CD4-positive, alpha-beta T cell (primary cell): ENCODE data around the gene ENPP7. TPM values are rescaled to one million over a fixed set of nuclear protein-coding genes. Genes with fewer than 3 reads are reported as not detected.

Experiments
- ATAC-seq: fragments of 200-7000 bp; cut with Tn5 transposase; one replicate; pipeline ENCODE4 v1.10.0; 2022; ENCODE audit warnings: mild to moderate bottlenecking; ENCODE audit not compliant: poor library complexity
- CTCF ChIA-PET: fragments of 350-600 bp; sonication (Branson Sonifier 250); formaldehyde crosslinking; loops from one replicate; lab custom pipeline; 2021; ENCODE audit warnings: antibody characterized with exemption, inconsistent platforms; lab: Charles Lee
- POLR2A ChIA-PET: fragments of 350-600 bp; sonication (Branson Sonifier 250); formaldehyde crosslinking; loops from one replicate; lab custom pipeline; 2021; ENCODE audit warnings: antibody characterized with exemption, inconsistent platforms; lab: Charles Lee
- DNase-seq, 14 experiments: peaks; one replicate each; pipeline ENCODE4 v3.0.0-alpha.2; 2013 to 2020; ENCODE audit warnings: mixed read lengths in 2 of 14
- H3K27ac ChIP-seq, 2 donors: one replicate each; pipeline versions ENCODE4 v1.5.1 to v1.7.0; 2013; ENCODE audit warnings: low read length in 2 of 2, low read depth in 1 of 2, mild to moderate bottlenecking in 1 of 2
- H3K27me3 ChIP-seq, 2 experiments: 1 replicate in 1 of 2; 2 replicates in 1 of 2; pipeline versions ENCODE4 v1.6.1 to v1.7.0; 2013; ENCODE audit warnings: low read length in 2 of 2, control low read depth in 1 of 2, mild to moderate bottlenecking in 1 of 2, moderate library complexity in 1 of 2; ENCODE audit not compliant: insufficient read depth in 2 of 2, control insufficient read depth in 1 of 2
- H3K36me3 ChIP-seq: one replicate; pipeline ENCODE4 v1.6.1; 2013; ENCODE audit warnings: low read length, control low read depth; ENCODE audit not compliant: insufficient read depth
- H3K4me1 ChIP-seq: one replicate; pipeline ENCODE4 v1.6.1; 2013; ENCODE audit warnings: low read length, control low read depth; ENCODE audit not compliant: insufficient read depth
- H3K4me3 ChIP-seq: one replicate; pipeline ENCODE4 v1.5.1; 2013; ENCODE audit warnings: mild to moderate bottlenecking, low read length, moderate library complexity
- H3K9me3 ChIP-seq, 2 experiments: 1 replicate in 1 of 2; 2 replicates in 1 of 2; pipeline versions ENCODE4 v1.6.1 to v1.7.0; 2013; ENCODE audit warnings: low read length in 2 of 2, mild to moderate bottlenecking in 2 of 2, control low read depth in 1 of 2, moderate library complexity in 1 of 2; ENCODE audit not compliant: control insufficient read depth in 1 of 2, insufficient read depth in 1 of 2
- H3K27ac Mint-ChIP-seq: one replicate; pipeline ENCODE4 v1.8.0; 2020; ENCODE audit warnings: mixed read lengths
- H3K27me3 Mint-ChIP-seq: one replicate; pipeline ENCODE4 v1.8.0; 2021; ENCODE audit warnings: mixed read lengths
- H3K36me3 Mint-ChIP-seq: one replicate; pipeline ENCODE4 v1.8.0; 2021; ENCODE audit warnings: low read depth, mixed read lengths
- H3K4me1 Mint-ChIP-seq: one replicate; pipeline ENCODE4 v1.8.0; 2021; ENCODE audit warnings: low read depth, mixed read lengths
- H3K4me3 Mint-ChIP-seq: one replicate; pipeline ENCODE4 v1.8.0; 2020; ENCODE audit warnings: mild to moderate bottlenecking, mixed read lengths
- H3K9me3 Mint-ChIP-seq: one replicate; pipeline ENCODE4 v1.8.0; 2020; ENCODE audit warnings: mixed read lengths
- CTCF ChIP-seq: fragments of 200-600 bp; IDR thresholded peaks from one replicate; pipeline ENCODE4 v1.8.0; 2022; ENCODE audit warnings: antibody characterized with exemption, mild to moderate bottlenecking
- intact Hi-C, 2 experiments: fragments of 100-400 bp; cut with DNase I in 1 of 2; cut with micrococcal nuclease in 1 of 2; formaldehyde crosslinking; loops; one replicate each; pipeline versions ENCODE4 v1.15.1 to v1.9.0; 2023 to 2025; cut with DNase I, micrococcal nuclease
- total RNA-seq, 174 experiments: library from RNA in 2 of 174; stranded (reverse) in 2 of 174; gene quantifications; one replicate each; pipeline ENCODE4 v1.2.3 and lab custom pipeline; 2021 to 2026

The ENPP7 gene
- total RNA-seq, 2 experiments from 2014 or later = not detected

- Histone ChIP-seq H3K27ac (no peak overlapping the region), H3K36me3 (no peaks in the 10 kb centered on the region), H3K9me3 (no peaks in the 10 kb centered on the region), H3K27me3 (peaks cover 5 to 6% of the 10 kb centered on the region in 2 experiments), H3K4me1 (no peaks in the 10 kb centered on the region), H3K4me3 (no peak overlapping the region)
- DNase-seq (no peak), ATAC-seq (no peak)
- H3K9me3 Mint-ChIP-seq = no peaks in the 10 kb centered on the region
- intact Hi-C loops = no loop called here
- H3K4me1 Mint-ChIP-seq = no peaks in the 10 kb centered on the region
- H3K27me3 Mint-ChIP-seq = peaks cover 30% of the 10 kb centered on the region
- H3K27ac Mint-ChIP-seq = no peak overlapping the region
- no peaks in the 10 kb centered on the region for H3K36me3 Mint-ChIP-seq
- TF ChIP-seq CTCF = no peak
- ChIA-PET CTCF (no interaction called here), POLR2A (no interaction called here)
- no peak overlapping the region for H3K4me3 Mint-ChIP-seq
Measured at GRCh38 chr17:79758271-79758670, 27.5 kb downstream of the ENPP7 start.

DNA sequence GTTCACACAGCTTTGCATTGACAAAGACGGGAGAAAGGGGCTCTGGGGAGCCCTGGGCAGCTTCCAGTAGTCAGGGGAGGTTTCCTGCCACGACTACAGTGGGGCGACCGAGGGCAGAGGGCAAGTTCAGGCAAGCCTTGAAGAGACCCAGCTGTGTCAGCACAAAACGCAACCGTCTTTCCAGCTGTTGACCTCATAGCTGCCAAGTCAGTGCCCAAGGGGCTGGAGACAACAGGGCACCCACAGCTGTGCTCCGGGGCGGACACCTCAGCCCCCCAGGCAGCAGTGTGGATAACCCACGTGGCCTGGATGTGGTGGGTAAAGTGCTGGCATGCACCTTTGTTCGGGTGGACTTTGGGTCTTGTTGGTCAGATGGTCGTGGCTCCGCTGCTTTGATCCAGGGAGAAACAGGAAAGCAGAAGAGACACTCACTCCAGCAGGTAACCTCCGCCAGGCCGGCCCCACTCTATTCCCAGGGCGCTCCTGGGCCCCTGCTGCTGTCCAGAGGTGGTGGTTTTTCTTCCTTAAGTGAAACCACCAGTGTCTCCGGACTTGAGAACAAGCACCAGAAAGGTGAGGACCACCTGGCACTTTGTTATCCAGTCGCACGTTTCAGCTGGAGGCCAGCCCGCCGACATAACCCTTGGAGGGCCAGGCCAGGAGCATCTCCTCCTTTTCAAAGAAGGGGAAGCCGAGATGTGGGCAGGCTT is 29.6 kb downstream of the ENPP7 start:
- no peaks in the 10 kb centered on the region for H3K4me1 ChIP-seq
- DNase-seq (no peak), ATAC-seq (no peak)
- intact Hi-C loops = no loop called here
- H3K36me3 ChIP-seq = no peaks in the 10 kb centered on the region
- peaks cover 3 to 4% of the 10 kb centered on the region in 2 experiments for H3K27me3 ChIP-seq
- H3K9me3 Mint-ChIP-seq = no peaks in the 10 kb centered on the region
- ChIA-PET POLR2A (no interaction called here), CTCF (no interaction called here)
- no peak overlapping the region for H3K27ac Mint-ChIP-seq
- no peaks in the 10 kb centered on the region for H3K9me3 ChIP-seq
- H3K36me3 Mint-ChIP-seq = no peaks in the 10 kb centered on the region
- no peaks in the 10 kb centered on the region for H3K4me1 Mint-ChIP-seq
- H3K4me3 ChIP-seq = no peak overlapping the region
- H3K27me3 Mint-ChIP-seq = peaks cover 22% of the 10 kb centered on the region
- no peak overlapping the region for H3K27ac ChIP-seq
- no peak for TF ChIP-seq CTCF
- no peak overlapping the region for H3K4me3 Mint-ChIP-seq

DNA sequence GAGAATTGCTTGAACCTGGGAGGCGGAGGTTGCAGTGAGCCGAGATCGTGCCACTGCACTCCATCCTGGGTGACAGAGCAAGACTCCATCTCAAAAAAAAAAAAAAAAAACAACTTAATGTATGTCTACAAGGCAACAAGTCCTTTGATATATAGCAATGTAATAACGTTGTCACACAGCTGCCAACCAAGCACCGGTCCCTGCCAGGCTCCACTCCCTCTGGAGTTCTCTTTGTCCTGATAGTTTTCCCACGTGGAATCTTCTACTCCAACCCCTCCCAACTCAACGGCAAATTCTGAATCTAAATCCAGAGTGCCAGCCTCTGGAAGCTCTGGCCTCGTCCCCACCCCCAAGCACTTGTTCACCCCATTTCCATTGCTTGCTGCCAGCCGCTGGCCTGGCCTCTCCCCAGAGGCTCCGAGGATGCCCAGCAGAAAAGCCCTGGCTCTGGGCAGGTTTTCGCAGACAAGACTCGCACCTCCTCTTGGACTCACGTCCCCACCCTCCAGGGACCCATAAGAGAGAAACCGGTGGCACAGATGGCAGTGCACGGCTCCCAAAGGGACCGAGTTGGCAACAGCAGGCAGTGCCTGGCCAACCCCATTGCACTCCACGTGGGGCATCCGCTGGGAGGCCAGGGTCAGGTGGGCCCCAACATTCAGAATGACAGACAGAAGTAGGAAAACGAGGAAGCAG is 31.3 kb downstream of the ENPP7 start:
- no peaks in the 10 kb centered on the region for H3K36me3 Mint-ChIP-seq
- H3K4me1 Mint-ChIP-seq = no peaks in the 10 kb centered on the region
- Histone ChIP-seq H3K36me3 (no peaks in the 10 kb centered on the region), H3K9me3 (no peaks in the 10 kb centered on the region), H3K27me3 (peaks cover 0 to 4% of the 10 kb centered on the region in 2 experiments), H3K4me1 (no peaks in the 10 kb centered on the region), H3K27ac (no peak overlapping the region), H3K4me3 (no peak overlapping the region)
- intact Hi-C loops = no loop called here
- peaks cover 17% of the 10 kb centered on the region for H3K27me3 Mint-ChIP-seq
- TF ChIP-seq CTCF = no peak
- ChIA-PET POLR2A (no interaction called here), CTCF (no interaction called here)
- ATAC-seq (no peak), DNase-seq (no peak)
- H3K27ac Mint-ChIP-seq = no peak overlapping the region
- no peak overlapping the region for H3K4me3 Mint-ChIP-seq
- H3K9me3 Mint-ChIP-seq = no peaks in the 10 kb centered on the region
